HepG2 (cell line): ENCODE measurements around the gene STK4. TPM values are rescaled to one million over a fixed set of nuclear protein-coding genes. Genes with fewer than 3 reads are reported as not detected.
A peak's percentile ranks its signal among the peaks of the same experiment; 100 is the strongest.

ENCODE experiments used
- ATAC-seq: fragments of 200-7000 bp; cut with Tn5 transposase; 3 replicates; pipeline ENCODE4 v1.9.1; 2020; ENCODE audit warnings: mild to moderate bottlenecking, moderate library complexity
- BruUV-seq: library from RNA; stranded (reverse); fragments of 400-500 nt; replicated peaks from 2 replicates; lab custom pipeline; 2021; lab: Mats Ljungman, UMichigan
- CTCF ChIA-PET: fragments of 300-600 bp; formaldehyde crosslinking; extraction: SDS; loops from one replicate; lab custom pipeline; 2021; ENCODE audit warnings: low total read pairs, inconsistent platforms, low intra/inter-chr PET ratio; lab: Yijun Ruan, JAX
- POLR2A ChIA-PET: fragments of 350-600 bp; sonication (Branson Sonifier 250); formaldehyde crosslinking; loops from one replicate; lab custom pipeline; 2020; ENCODE audit warnings: antibody characterized with exemption, inconsistent platforms; lab: Yijun Ruan, JAX
- DNase-seq: peaks from one replicate; pipeline ENCODE4 v3.0.0-alpha.2; 2015; ENCODE audit warnings: low spot score
- FAIRE-seq: peaks from 3 replicates; lab custom pipeline; 2011; peaks lifted over from hg19 to GRCh38; lab: Jason Lieb, UNC
- H2AFZ ChIP-seq: one replicate; pipeline ENCODE4 v1.6.1; 2011; ENCODE audit warnings: low read length, inconsistent platforms
- H3K27ac ChIP-seq: fragments of 300-600 bp; 3 replicates; pipeline ENCODE4 v1.8.0; 2011; ENCODE audit warnings: mixed run types, mild to moderate bottlenecking, mixed read lengths, low read length, inconsistent platforms; ENCODE audit not compliant: insufficient read depth; ENCODE audit errors: extremely low read length
- H3K27me3 ChIP-seq, 2 experiments: fragments of 200-600 bp in 1 of 2; 2 replicates in 1 of 2; 3 replicates in 1 of 2; pipeline versions ENCODE4 v1.6.0 to v1.8.0; 2011; ENCODE audit warnings: low read length in 2 of 2, mild to moderate bottlenecking in 2 of 2, moderate library complexity in 2 of 2, inconsistent platforms in 1 of 2; ENCODE audit not compliant: insufficient read depth in 2 of 2, control insufficient read depth in 1 of 2
- H3K36me3 ChIP-seq, 2 experiments: fragments of 200-600 bp in 1 of 2; replicated peaks in 1 of 2; 2 replicates in 1 of 2; 3 replicates in 1 of 2; pipeline versions ENCODE4 v1.5.1 to v1.8.0; 2011; ENCODE audit warnings: low read length in 2 of 2, inconsistent platforms in 1 of 2; ENCODE audit not compliant: insufficient read depth in 2 of 2, control insufficient read depth in 1 of 2
- H3K4me1 ChIP-seq: 2 replicates; pipeline ENCODE4 v1.5.1; 2012; ENCODE audit warnings: low read length, inconsistent platforms; ENCODE audit not compliant: insufficient read depth
- H3K4me2 ChIP-seq: 2 replicates; pipeline ENCODE4 v1.6.0; 2011; ENCODE audit warnings: low read depth, low read length, inconsistent platforms
- H3K4me3 ChIP-seq, 3 experiments: fragments of 200-600 bp in 1 of 3; sonication (generic), shearing (Covaris generic) in 1 of 3; replicated peaks in 1 of 3; 2 replicates each; pipeline ENCODE4 v1.5.1; 2011 to 2016; ENCODE audit warnings: low read length in 3 of 3, inconsistent platforms in 2 of 3, low read depth in 2 of 3, mild to moderate bottlenecking in 2 of 3, control low read depth in 1 of 3, mixed read lengths in 1 of 3; ENCODE audit not compliant: insufficient read depth in 1 of 3
- H3K79me2 ChIP-seq: one replicate; pipeline ENCODE4 v1.6.1; 2011; ENCODE audit warnings: low read length, inconsistent platforms; ENCODE audit not compliant: insufficient read depth
- H3K9ac ChIP-seq: 2 replicates; pipeline ENCODE4 v1.6.0; 2011; ENCODE audit warnings: mild to moderate bottlenecking, low read depth, low read length, inconsistent platforms; ENCODE audit not compliant: insufficient read depth
- H3K9me3 ChIP-seq: 2 replicates; pipeline ENCODE4 v1.5.1; 2012; ENCODE audit warnings: mild to moderate bottlenecking, low read length
- H4K20me1 ChIP-seq: 2 replicates; pipeline ENCODE4 v1.6.0; 2011; ENCODE audit warnings: inconsistent platforms, mild to moderate bottlenecking, low read length, moderate library complexity; ENCODE audit not compliant: insufficient read depth
- HNF1A ChIP-seq, 2 experiments: sonication (generic) in 1 of 2; formaldehyde crosslinking in 1 of 2; IDR thresholded peaks; 2 replicates each; pipeline versions ENCODE4 v1.4.0 to v1.6.1; 2016 to 2020; ENCODE audit warnings: borderline replicate concordance in 1 of 2, low read depth in 1 of 2, mild to moderate bottlenecking in 1 of 2, missing genetic modification reagents in 1 of 2
- IKZF1 ChIP-seq: fragments of 450-650 bp; IDR thresholded peaks from 2 replicates; pipeline ENCODE4 v1.7.1; 2016
- KLF11 ChIP-seq: IDR thresholded peaks from 2 replicates; pipeline ENCODE4 v1.6.1; 2016; ENCODE audit warnings: missing compliant biosample characterization
- MYC ChIP-seq: sonication (generic); formaldehyde crosslinking; IDR thresholded peaks from 2 replicates; pipeline ENCODE4 v1.9.0; 2021; ENCODE audit warnings: missing genetic modification reagents, borderline replicate concordance
- NFATC3 ChIP-seq: sonication (generic); formaldehyde crosslinking; IDR thresholded peaks from 2 replicates; pipeline ENCODE4 v1.5.1; 2020; ENCODE audit warnings: mild to moderate bottlenecking, missing genetic modification reagents
- PCBP2 ChIP-seq: fragments of 200-400 bp; formaldehyde crosslinking; optimal IDR thresholded peaks from 2 replicates; pipeline ENCODE3; 2018; ENCODE audit warnings: low read length, low read depth; ENCODE audit not compliant: poor library complexity, severe bottlenecking
- PHB2 ChIP-seq: fragments of 450-650 bp; IDR thresholded peaks from 2 replicates; pipeline ENCODE4 v1.6.1; 2018; ENCODE audit not compliant: partially characterized antibody
- XBP1 ChIP-seq: sonication (generic); formaldehyde crosslinking; IDR thresholded peaks from 2 replicates; pipeline ENCODE4 v1.5.0; 2020; ENCODE audit warnings: missing genetic modification reagents
- ZMAT5 ChIP-seq: sonication (generic); formaldehyde crosslinking; IDR thresholded peaks from 2 replicates; pipeline ENCODE4 v1.5.0; 2020; ENCODE audit warnings: mild to moderate bottlenecking, low read depth, missing genetic modification reagents, borderline replicate concordance
- ZMYM2 ChIP-seq: sonication (generic); formaldehyde crosslinking; IDR thresholded peaks from 2 replicates; pipeline ENCODE4 v1.8.0; 2022; ENCODE audit warnings: mild to moderate bottlenecking, missing genetic modification reagents
- ZNF274 ChIP-seq: sonication (generic); formaldehyde crosslinking; IDR thresholded peaks from 2 replicates; pipeline ENCODE4 v1.5.1; 2020; ENCODE audit warnings: mild to moderate bottlenecking, missing genetic modification reagents
- ZNF343 ChIP-seq: sonication (generic); formaldehyde crosslinking; IDR thresholded peaks from 2 replicates; pipeline ENCODE4 v1.4.0; 2020; ENCODE audit warnings: mild to moderate bottlenecking, missing genetic modification reagents
- ZNF350 ChIP-seq: sonication (generic); formaldehyde crosslinking; IDR thresholded peaks from 2 replicates; pipeline ENCODE4 v1.4.0; 2020; ENCODE audit warnings: mild to moderate bottlenecking, low read depth, missing genetic modification reagents, borderline replicate concordance
- ZNF510 ChIP-seq: sonication (generic); formaldehyde crosslinking; IDR thresholded peaks from 2 replicates; pipeline ENCODE4 v1.4.0; 2020; ENCODE audit warnings: low read depth, mild to moderate bottlenecking, missing genetic modification reagents
- ZSCAN9 ChIP-seq: IDR thresholded peaks from 2 replicates; pipeline ENCODE4 v1.6.1; 2016; ENCODE audit warnings: borderline replicate concordance
- WGBS: methylation state at CpG from one replicate; pipeline ENCODE4 v1.1.6; 2017; ENCODE audit warnings: low lambda C conversion rate; 5-methylcytosine and 5-hydroxymethylcytosine counted together
- in situ Hi-C: cut with HindIII; loops from 2 replicates; pipeline ENCODE4 v1.10.0; 2017; ENCODE audit warnings: low pct_unique_long_range_greater_than_20kb; ENCODE audit not compliant: extremely low pct_ligation_motif_present
- intact Hi-C: fragments of 100-400 bp; cut with micrococcal nuclease; formaldehyde crosslinking; loops from one replicate; pipeline ENCODE4 v1.10.0; 2022; ENCODE audit not compliant: unreplicated experiment
- polyA plus RNA-seq, 8 experiments: library from polyadenylated mRNA; depleted of rRNA in 3 of 8; stranded (reverse) in 7 of 8; unstranded in 1 of 8; fragments of >200 nt; fragmentation: Illumina TruSeq in 4 of 8; extraction: Trizol in 4 of 8; gene quantifications; 2 replicates each; pipeline versions ENCODE4 v1.2.1 to v1.2.3, GENCODE V29; 2011 to 2016; ENCODE audit warnings: low read depth in 4 of 8, missing spikeins in 1 of 8, mixed read lengths in 1 of 8; ENCODE audit not compliant: insufficient read depth in 1 of 8
- total RNA-seq, 5 experiments: library from RNA; depleted of rRNA; stranded (reverse); fragments of >200 nt; fragmentation: Illumina TruSeq; extraction: Trizol; gene quantifications; 2 replicates each; pipeline ENCODE4 v1.2.3, GENCODE V29; 2016; ENCODE audit warnings: low read depth in 1 of 5

Gene STK4
- total and polyA plus RNA-seq, 2 of the 13 experiments (the other 11 are each of a cell fraction or from before 2014, with no cell fraction given) = 25.6 to 38.3 TPM

GRCh38 chr20:44938637-44939036 is 27.7 kb upstream of the STK4 start:
- no peaks in the 10 kb centered on the region for H4K20me1 ChIP-seq
- ChIA-PET POLR2A (interaction anchor here (1.2 kb wide), 1 partner anchor 11 kb away, joined by 3 read pairs; no protein-coding TSS in a partner anchor), CTCF (no interaction called here)
- no peak overlapping the region for H3K27ac ChIP-seq
- DNase-seq (no peak), FAIRE-seq (no peak), ATAC-seq (no peak)
- H2AFZ ChIP-seq = no peak overlapping the region
- H3K36me3 ChIP-seq = peaks cover 51 to 90% of the 10 kb centered on the region in 2 experiments
- 97% methylated on average over 9 of the region's 9 CpGs for WGBS
- intact Hi-C loops = no loop called here
- in situ Hi-C loops = no loop called here
- H3K79me2 ChIP-seq = no peaks in the 10 kb centered on the region
- BruUV-seq = no TSS peak
- peaks cover 10% of the 10 kb centered on the region for H3K4me1 ChIP-seq
- no peak overlapping the region for H3K4me2 ChIP-seq
- no peaks in the 10 kb centered on the region for H3K27me3 ChIP-seq
- H3K9me3 ChIP-seq = no peaks in the 10 kb centered on the region
- no peak overlapping the region for H3K9ac ChIP-seq
- no peak overlapping the region for H3K4me3 ChIP-seq
- TF ChIP-seq ZNF274 = 0 out of 2 replicates have a peak, but pooled peaks have one; percentile 26
- TF ChIP-seq ZNF510 = no peak

- Histone ChIP-seq H3K79me2 (no peaks in the 10 kb centered on the region), H4K20me1 (no peaks in the 10 kb centered on the region), H3K4me2 (no peak overlapping the region), H2AFZ (no peak overlapping the region), H3K4me3 (no peak overlapping the region), H3K9ac (no peak overlapping the region), H3K27me3 (no peaks in the 10 kb centered on the region), H3K9me3 (no peaks in the 10 kb centered on the region), H3K4me1 (peaks cover 10% of the 10 kb centered on the region), H3K36me3 (peaks cover 54 to 92% of the 10 kb centered on the region in 2 experiments), H3K27ac (no peak overlapping the region)
- WGBS = 98% methylated on average over 7 of the region's 7 CpGs
- ATAC-seq (no peak), DNase-seq (no peak), FAIRE-seq (no peak)
- CTCF ChIA-PET = no interaction called here
- intact Hi-C loops = no loop called here
- in situ Hi-C loops = no loop called here
- POLR2A ChIA-PET = interaction anchor here (0.8 to 4.0 kb wide), 6 partner anchors 11 to 171 kb away, joined by 3 to 24 read pairs (median 7); partner anchors contain the start of genes PABPC1L and TOMM34
- no TSS peak for BruUV-seq
- TF ChIP-seq HNF1A (IDR thresholded peaks at IDR 0.05; ENCODE audit: low read depth) = no peak
- no peak for TF ChIP-seq HNF1A (CRISPR knock-in tag; IDR thresholded peaks at IDR 0.05; ENCODE audit: borderline replicate concordance)
- no peak for TF ChIP-seq ZNF350 (CRISPR knock-in tag)
- no peak for TF ChIP-seq ZSCAN9 (CRISPR knock-in tag)
- TF ChIP-seq ZMYM2 (CRISPR knock-in tag) = no peak
- no peak for TF ChIP-seq NFATC3
- no peak for TF ChIP-seq PHB2
- no peak for TF ChIP-seq KLF11 (CRISPR knock-in tag)
- TF ChIP-seq PCBP2 = no peak
- no peak for TF ChIP-seq MYC (CRISPR knock-in tag)
- no peak for TF ChIP-seq XBP1
- no peak for TF ChIP-seq ZNF343
- TF ChIP-seq IKZF1 = no peak
- no peak for TF ChIP-seq ZMAT5 (CRISPR knock-in tag)
These were observed 25.1 kb upstream of the STK4 start for GRCh38 chr20:44941120-44941691.
